CD4-positive, CD25-positive, alpha-beta regulatory T cell (primary cell): ENCODE measurements around the gene CISD2. TPM values are rescaled to one million over a fixed set of nuclear protein-coding genes. Genes with fewer than 3 reads are reported as not detected.

ENCODE experiments used
- polyA plus RNA-seq, 4 donors: library from polyadenylated mRNA; unstranded; fragments of 300-500 nt; fragmentation: Illumina TruSeq; gene quantifications; one replicate each; pipeline ENCODE4 v1.2.3, GENCODE V29; 2021
- total RNA-seq: library from RNA; stranded (reverse); gene quantifications from one replicate; pipeline ENCODE4 v1.2.3, GENCODE V29; 2022

The CISD2 gene
- total and polyA plus RNA-seq, 5 donors from 2014 or later = 17.6 to 42.3 (median 30.2) TPM

Other genes starting within 250 kb of the CISD2 start
- gene MANBA, start 108.0 kb upstream of the CISD2 start, total RNA-seq = 21.2 TPM
- gene MANBA, start 108.0 kb upstream of the CISD2 start, polyA plus RNA-seq = 10 to 100 TPM; 10.7 to 17.4 (median 15.2) TPM
- 587 TPM for gene UBE2D3, start 41.4 kb upstream of the CISD2 start, total RNA-seq
- gene UBE2D3, start 41.4 kb upstream of the CISD2 start, polyA plus RNA-seq = 100 to 1,000 TPM; 452 to 502 (median 479) TPM
- gene SLC9B1, start 150.7 kb downstream of the CISD2 start, total RNA-seq = 1.7 TPM
- 1 to 10 TPM; 1.7 to 2.7 (median 2.5) TPM for gene SLC9B1, start 150.7 kb downstream of the CISD2 start, polyA plus RNA-seq
- 24.1 TPM for gene SLC9B2, start 207.8 kb downstream of the CISD2 start, total RNA-seq
- 10 to 100 TPM in 3 of 4 donors, 1 to 10 TPM in 1; 9.7 to 17.7 (median 13.1) TPM for gene SLC9B2, start 207.8 kb downstream of the CISD2 start, polyA plus RNA-seq
- gene BDH2, start 230.8 kb downstream of the CISD2 start, total RNA-seq = 14.7 TPM
- 10 to 100 TPM; 34.9 to 44.6 (median 39.4) TPM for gene BDH2, start 230.8 kb downstream of the CISD2 start, polyA plus RNA-seq